22Rv1 (cell line): ENCODE results near the gene DYNC1LI1.

Experiments used
- CTCF ChIP-seq: fragments of 450-650 bp; IDR thresholded peaks from 2 replicates; pipeline ENCODE4 v1.5.1; 2017; ENCODE audit warnings: mild to moderate bottlenecking
- ZFX ChIP-seq: fragments of 450-650 bp; IDR thresholded peaks from 2 replicates; pipeline ENCODE4 v1.6.1; 2017; ENCODE audit warnings: antibody characterized with exemption, borderline replicate concordance

DNA sequence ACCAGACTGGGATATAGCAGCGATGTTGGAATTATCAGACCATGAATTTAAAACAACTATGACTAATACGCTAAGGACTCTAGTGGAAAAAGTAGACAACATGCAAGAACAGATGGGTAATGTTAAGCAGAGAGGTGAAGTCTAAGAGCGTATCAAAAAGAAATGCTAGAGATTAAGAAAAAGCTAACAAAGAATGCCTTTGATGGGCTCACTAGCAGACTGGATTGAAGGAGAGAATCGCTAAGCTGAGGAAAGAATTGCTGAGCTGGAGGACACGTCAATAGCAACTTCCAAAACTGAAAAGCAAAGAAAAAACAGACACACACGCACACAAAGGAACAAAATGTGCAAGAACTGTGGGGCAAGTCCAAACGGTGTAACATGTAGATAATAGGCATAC, 48.0 kb downstream of the DYNC1LI1 start:
- TF ChIP-seq CTCF (no peak), ZFX (no peak)
